Erythroblast (primary cell): ENCODE measurements around the gene MYH7B.

Experiments
- DNase-seq, 2 experiments: peaks; one replicate each; lab custom pipeline; 2025; lab: John Stamatoyannopoulos, UW
- GATA1 ChIP-seq: IDR thresholded peaks from 2 replicates; pipeline ENCODE4 v1.6.1; 2011; ENCODE audit warnings: low read depth, mild to moderate bottlenecking, control low read depth, low read length, moderate library complexity
- POLR2A ChIP-seq: IDR thresholded peaks from 2 replicates; pipeline ENCODE4 v1.6.1; 2011; ENCODE audit warnings: mild to moderate bottlenecking, low read length

Gene MYH7B

DNA sequence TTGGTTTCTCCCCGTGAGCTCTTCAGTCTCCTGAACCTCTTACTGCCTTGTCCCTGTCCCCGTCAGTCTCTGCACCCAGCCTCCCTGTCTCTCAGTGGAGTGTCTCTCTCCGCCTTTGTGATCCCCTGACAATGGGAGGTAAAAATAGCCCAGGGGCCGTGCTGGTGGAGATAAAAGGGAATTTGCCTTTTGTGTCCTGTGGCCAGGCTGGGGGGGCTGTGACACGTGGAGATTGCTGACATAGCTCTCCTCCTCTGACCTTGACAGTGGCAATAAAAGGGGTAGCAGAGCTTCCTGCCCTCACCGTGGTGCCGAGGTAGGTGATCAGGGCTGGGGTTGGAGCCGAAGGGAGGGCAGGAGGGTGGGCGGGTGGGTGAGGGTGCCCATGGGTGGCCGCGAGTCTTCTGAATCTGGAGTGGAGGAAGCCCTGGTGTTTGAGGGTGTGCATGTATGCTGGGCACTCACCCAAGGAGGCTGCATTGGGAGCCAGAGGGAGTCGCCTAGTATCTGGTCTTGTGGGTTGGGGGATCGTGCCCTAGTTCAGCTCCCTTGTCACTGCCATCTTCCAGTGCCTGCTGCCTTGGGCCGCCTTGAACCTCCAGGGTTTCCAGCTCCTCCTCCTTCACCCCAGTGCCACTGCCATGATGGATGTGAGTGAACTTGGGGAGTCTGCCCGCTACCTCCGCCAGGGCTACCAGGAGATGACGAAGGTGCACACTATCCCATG, 21.9 kb downstream of the MYH7B start:
- TF ChIP-seq POLR2A, result no peak
- no peak for TF ChIP-seq GATA1
- no peak for DNase-seq

DNA sequence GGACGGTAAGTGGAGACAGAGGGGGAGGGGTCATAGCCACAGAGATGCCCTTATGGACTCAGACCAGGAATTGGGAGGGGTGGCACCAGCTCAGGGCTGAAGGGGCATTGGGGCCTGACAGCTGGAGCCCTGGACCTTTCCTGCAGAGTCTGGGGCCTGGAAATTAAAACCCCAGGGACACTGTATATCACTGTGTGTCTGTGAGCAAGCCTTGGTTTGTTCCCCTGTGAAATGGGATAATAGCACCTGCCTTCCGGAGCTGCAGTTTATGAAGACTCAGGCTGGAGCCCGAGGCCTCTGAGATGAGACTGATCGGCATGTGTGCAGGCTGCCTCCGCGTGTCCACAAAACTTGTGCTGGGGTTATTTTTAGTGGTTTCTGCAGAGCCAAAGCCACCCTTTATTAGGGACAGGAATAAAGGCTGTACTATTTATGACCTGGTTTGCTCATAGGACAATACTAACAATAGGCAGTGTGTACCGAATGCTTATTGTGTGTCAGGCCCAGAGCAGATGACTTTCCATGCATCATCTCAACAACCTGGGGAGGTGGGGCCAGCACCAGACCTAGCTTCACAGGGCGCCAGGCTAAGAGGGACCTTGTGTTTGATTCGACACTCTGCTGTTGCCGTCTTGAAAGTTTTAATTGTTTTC, 22.6 kb downstream of the MYH7B start:
- no peak for DNase-seq
- TF ChIP-seq GATA1 (no peak), POLR2A (no peak)

DNA sequence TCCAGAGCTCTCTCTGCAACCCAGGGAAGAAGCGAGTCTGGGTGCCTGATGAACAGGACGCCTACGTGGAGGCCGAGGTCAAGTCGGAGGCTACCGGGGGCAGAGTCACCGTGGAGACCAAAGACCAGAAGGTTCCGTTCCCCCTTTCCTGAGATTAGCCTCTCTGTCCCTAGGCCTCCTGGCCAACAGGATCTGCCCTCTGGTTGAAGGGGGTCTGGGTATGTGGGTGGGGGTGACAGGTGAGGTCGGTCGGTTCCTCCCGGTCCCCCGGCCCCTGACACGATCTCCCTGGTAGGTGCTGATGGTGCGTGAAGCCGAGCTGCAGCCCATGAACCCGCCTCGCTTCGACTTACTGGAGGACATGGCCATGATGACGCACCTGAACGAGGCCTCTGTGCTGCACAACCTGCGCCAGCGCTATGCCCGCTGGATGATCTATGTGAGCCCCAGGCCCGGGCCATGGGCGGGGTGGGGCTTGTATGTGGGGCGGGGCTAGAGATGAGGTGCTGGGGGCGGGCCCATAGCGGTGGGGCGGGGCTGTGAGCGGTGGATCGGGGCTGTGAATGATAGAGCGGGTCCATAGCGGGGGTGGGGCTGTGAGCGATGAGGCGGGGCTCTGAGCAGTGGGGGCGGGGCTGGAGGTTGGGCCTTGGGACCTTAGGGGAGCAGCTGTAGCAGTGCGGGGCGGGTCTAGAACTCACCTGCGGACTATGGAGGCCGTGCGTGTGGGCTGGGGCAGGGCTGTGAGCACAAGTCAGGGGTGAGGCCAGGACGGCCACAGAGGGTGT, 23.9 kb downstream of the MYH7B start:
- no peak for TF ChIP-seq POLR2A
- TF ChIP-seq GATA1, result no peak
- peak; percentile 30 to 49 for DNase-seq

DNA sequence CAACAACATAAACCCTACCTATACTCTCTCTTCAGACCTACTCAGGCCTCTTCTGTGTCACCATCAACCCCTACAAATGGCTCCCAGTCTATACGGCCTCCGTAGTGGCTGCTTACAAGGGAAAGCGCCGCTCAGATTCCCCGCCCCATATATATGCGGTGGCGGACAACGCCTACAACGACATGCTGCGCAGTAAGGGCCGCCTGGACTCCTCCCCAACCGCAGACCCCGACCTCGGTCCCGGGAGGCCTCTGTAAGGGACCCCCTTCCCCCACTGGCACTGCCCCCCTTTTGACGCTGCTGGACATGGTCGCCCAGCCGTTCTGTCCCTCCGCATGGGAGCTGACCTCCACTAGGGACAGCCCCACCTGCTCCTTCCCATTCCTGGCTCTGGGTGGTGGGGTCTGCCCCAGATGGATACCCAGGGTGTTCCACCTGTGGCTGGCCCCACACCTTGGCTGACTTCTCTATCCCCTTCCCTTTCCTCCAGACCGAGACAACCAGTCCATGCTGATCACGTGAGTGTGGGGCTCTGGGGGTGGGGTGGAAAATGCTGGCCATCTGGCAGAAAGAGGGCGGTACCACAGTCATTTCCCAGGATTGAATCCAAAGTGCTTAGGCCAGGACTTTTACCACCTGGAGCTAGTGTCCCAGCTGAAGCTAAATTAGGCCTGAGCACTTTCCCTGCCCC, 25.0 kb downstream of the MYH7B start:
- no peak for DNase-seq
- no peak for TF ChIP-seq POLR2A

DNA sequence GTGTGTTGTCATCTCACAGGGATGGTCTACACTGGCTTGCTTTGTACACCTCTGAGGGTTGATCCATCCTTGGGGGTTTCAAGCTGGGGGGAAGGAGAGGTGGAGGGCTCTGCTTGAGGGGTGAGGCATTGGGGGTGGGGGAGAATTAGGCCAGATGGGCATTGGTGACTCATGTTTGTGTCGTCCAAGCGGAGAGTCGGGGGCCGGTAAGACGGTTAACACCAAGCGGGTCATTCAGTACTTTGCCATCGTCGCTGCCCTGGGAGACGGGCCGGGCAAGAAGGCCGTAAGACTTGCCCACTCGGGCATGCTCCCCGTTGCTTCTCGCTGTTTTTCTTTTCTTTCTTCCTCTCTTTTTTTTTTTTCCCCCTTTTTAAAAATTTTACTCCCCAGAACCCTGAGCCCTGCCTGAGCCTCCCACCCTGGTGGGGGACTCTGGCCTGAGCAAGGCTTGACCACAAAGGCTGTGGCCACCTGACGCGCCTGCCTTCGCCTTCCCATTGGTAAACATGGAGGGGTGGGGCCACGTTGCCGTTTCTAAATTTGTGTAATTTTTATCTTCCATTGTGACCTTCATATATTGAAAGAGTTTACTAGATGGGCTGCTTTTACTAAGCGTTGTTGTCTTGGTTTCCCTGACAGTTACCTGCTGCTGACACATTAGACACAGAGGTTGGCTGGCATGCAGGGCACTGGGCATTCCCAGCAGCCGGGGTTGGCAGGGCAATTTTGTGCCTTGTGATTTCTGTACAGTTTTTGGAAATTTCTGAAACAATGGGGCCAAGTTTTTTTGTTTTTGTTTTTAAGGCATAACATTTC, 26.8 kb downstream of the MYH7B start:
- DNase-seq, result no peak
- TF ChIP-seq POLR2A, result no peak
- TF ChIP-seq GATA1, result no peak

DNA sequence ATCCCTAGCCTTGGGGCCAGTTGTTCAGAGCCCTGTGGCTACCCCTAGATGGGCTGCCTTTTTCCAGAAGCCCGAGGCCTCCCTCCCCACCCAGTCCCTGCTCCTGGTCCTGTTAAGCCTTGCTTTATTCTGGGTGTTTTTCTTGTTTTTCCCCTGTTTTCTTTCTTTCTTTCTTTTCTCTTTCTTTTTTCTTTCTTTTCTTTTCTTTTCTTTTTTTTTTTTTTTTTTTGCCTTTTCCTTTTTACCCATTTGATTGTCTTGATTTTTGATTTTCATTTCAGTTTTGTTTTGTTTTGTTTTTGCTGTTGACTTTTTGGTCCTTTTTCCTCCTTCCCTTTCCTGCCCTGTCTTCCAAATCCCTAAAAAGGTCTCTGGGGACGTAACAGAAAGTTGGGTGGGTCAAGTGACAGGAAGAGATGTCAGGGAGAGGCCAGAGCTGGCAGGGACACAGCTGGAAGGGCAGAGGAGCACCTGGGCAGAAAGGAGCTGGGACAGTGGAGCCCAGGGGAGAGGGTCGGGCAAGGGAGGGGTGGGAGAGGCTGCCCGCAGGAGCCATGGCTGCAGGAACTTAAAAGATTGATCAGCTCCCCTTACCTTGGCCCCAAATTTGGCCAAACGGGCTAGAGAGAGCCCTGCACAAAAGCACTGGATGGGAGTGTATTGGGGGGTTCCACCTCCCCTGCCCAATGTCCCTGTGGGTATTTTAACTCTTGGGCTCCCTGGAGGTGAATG, 27.6 kb downstream of the MYH7B start:
- TF ChIP-seq GATA1 (no peak), POLR2A (no peak)
- no peak for DNase-seq

DNA sequence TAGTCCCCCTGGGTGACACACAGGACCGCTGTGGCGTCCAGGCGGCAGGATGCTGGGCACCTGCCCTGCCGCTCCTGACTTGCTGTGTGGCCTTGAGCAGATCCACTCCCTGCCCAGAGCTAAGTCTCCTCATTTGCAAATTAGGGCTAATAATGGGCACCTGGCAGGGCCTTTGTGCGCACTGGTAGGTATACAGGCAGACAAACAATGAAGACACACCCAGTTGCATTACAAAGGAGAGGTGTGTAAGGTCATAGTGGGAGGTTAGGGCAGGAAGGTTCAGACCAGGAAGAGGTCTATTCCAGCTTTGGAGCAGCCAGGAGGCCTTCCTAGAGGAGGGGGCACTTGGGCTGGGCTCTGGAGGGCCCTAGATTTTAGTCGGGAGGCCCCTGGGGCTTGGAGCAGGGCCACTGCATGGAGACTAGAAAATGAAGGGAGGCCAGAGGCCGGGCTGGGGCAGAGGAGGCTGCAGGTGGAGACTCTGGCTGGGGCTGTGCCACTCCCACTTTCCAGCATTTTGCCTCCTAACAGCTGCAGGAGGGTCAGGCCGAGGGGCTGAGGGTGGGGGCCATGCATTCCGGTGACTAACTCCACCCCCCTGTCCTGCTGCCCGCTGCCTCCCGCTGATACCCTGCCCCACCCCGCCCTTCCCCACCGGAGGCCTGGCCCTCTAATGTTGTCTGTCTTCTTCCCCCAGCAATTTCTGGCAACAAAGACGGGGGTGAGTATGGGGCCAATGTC, 28.5 kb downstream of the MYH7B start:
- TF ChIP-seq GATA1, result no peak
- no peak for TF ChIP-seq POLR2A
- peak in 1 of 2 experiments; percentile 21 for DNase-seq

DNA sequence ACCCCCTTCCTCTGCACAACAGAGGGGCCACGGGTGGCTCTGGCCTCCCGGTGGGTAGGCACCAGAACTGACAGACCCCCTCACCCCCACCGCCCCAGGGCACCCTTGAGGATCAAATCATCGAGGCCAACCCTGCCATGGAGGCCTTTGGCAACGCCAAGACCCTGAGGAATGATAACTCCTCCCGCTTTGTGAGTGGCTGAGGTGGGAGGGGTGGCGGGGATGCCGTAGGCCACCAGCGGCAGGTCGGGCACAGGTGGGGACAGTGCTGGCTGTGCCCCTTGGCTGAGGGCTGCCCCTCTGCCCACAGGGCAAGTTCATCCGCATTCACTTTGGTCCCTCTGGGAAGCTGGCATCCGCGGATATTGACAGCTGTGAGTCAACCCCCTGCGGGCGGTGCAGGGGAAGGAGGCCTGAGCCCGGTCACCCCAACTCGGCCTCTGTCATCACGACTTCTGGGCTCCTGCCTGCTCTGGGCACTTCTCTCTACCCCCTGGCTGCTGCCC, 29.1 kb downstream of the MYH7B start:
- no peak for DNase-seq
- TF ChIP-seq GATA1 (no peak), POLR2A (no peak)

DNA sequence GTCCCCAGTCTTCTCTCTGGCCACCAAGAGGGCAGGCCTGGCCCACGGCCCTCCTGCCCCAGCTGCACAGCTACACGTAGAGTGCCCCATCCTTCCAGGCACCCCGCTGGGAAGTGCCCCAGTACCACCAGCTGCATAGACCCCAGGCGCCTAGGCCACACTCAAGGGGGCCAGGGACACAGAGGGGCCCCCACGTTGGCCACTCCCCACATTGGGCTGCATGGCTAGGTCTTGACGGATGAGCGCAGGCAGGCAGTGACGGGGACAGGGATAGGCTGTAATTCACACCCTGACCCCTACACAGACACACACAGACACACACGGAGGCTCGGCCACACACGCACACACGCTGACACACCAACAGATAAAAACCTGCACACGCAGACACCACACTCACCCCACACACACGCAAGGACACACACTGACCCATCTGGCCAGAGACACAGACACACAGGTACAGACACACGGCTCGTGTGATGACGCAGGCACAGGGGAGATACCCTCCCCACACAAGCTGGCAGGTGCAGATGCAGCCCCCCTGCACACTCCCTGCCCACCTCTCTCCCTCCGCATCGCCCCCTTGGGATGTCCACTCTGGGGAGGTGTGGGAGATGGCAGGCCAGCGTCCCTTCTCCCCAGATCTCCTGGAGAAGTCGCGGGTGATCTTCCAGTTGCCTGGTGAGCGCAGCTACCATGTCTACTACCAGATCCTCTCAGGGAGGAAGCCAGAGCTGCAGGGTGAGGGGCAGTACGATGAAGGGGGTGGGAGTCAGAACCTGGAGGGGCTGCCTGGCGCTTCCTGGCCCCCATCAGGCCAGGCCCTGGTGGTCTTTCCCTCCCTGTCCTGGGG, 30.0 kb downstream of the MYH7B start:
- TF ChIP-seq POLR2A (no peak), GATA1 (no peak)
- no peak for DNase-seq

DNA sequence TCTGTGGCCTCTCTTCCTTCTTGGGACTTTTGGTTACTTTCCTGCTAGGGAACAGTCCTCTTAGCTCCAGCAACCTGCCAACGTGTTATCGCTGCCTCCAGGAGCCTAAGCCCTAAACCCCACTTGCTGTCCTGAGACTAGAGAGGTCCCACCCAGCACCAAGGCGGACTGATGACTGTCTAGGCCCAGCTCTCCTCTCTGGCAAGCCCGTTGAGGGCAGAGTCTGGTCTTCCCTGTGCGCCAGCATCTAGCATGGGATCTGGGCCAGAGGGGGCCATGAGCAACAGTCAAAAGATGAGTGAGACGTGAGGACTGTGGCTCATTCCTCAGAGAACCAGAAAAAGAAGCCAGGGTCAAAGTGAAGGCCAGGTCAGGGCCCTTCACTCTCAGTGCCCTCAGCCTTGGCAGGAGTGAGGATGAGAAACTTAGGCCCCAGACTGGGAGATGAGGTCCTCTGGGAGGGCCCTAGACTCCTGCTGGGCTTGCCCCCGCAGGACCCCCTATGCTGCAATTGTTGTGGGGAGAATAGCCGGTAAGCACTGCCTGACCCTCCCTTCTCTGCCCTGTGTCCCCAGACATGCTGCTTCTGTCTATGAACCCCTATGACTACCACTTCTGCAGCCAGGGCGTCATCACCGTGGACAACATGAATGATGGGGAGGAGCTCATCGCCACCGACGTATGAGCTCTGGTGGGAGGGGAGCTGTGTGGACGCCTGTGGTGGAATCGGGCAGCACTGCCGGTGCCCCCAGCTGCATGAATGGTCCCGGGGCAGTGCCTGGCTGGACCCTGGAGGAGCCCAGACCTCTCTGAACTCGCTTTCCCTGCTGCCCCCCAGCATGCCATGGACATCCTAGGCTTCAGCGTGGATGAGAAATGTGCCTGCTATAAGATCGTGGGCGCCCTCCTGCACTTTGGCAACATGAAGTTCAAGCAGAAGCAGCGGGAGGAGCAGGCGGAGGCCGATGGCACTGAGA, 30.9 kb downstream of the MYH7B start:
- TF ChIP-seq GATA1, result no peak
- no peak for TF ChIP-seq POLR2A
- DNase-seq, result no peak
